ENCODE results near the gene IL11. TPM values are rescaled to one million over a fixed set of nuclear protein-coding genes. Genes with fewer than 3 reads are reported as not detected.
A peak's percentile ranks its signal among the peaks of the same experiment; 100 is the strongest.

The IL11 gene
- total RNA-seq, 4 donors from 2014 or later = 0.66 TPM; not detected in 3

DNA sequence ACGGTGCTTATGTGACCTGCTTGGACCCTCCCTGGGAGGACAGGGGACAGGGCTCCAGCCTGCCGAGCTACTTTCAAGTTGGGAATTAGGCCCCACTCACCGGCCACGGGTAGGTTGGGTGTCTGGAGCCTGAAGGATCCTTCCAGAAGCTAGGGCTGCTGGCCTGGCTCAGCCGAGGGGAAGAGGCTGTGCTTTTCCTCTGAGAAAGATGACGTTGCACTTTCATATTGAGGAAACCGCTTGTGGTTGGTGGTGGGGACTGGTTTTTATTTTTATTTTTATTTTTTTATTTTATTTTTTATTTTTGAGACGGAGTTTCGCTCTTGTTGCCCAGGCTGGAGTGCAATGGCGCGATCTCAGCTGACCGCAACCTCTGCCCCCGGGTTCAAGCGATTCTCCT is 45.1 kb downstream of the IL11 start, which contains the start of gene TMEM150B:
TSS of gene TMEM150B (minus strand) at position 170 of the 400 bp plus-strand sequence. CDS start 4,305 bp downstream, outside the sequence.
- intact Hi-C loops (cut with DNase I; ENCODE audit: low total_unique reads) (no loop called here), in situ Hi-C loops (cut with MboI; ENCODE audit: low sequenced_read_pairs in 4 of 4) (no loop called here)
- no peak for TF ChIP-seq POLR2A (IDR thresholded peaks at IDR 0.05)
- TF ChIP-seq, protein P1, sequence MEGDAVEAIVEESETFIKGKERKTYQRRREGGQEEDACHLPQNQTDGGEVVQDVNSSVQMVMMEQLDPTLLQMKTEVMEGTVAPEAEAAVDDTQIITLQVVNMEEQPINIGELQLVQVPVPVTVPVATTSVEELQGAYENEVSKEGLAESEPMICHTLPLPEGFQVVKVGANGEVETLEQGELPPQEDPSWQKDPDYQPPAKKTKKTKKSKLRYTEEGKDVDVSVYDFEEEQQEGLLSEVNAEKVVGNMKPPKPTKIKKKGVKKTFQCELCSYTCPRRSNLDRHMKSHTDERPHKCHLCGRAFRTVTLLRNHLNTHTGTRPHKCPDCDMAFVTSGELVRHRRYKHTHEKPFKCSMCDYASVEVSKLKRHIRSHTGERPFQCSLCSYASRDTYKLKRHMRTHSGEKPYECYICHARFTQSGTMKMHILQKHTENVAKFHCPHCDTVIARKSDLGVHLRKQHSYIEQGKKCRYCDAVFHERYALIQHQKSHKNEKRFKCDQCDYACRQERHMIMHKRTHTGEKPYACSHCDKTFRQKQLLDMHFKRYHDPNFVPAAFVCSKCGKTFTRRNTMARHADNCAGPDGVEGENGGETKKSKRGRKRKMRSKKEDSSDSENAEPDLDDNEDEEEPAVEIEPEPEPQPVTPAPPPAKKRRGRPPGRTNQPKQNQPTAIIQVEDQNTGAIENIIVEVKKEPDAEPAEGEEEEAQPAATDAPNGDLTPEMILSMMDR (IDR thresholded peaks at IDR 0.05 in 4 of 5, conservative IDR thresholded peaks at IDR 0.05 in 1 of 5) = no peak
- Histone ChIP-seq H3K4me3 (no peak within 1 kb of the TSS), H3K27me3 (no peaks in the 10 kb centered on the region), H3K9me3 (no peaks in the 10 kb centered on the region), H3K27ac (peak within 1 kb of the TSS in 3 of 4 donors; percentile 21 to 62 (median 45)), H3K4me1 (no peaks in the 10 kb centered on the region), H3K36me3 (no peaks in the 10 kb centered on the region)
- ATAC-seq (no peak), DNase-seq (no peak)

DNA sequence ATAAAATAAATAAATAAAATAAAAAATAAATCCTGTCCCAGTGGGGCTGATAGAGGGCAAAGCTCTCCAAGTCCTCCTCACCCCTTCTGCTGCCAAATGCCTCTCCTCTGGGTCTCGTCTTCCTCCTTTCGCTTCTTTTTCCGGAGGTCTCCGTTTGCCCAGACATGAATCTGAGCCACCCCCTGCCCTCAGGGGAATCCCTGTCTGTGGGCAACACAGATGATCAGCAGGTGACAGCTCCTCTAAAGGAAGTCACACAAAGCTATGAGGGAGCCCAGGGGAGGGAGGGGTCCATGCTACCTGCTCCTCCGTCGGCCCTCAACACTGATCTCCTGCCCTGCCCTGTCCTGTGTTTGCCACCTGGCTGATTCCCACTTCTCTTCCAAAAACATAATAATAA is 45.6 kb downstream of the IL11 start:
- in situ Hi-C loops (cut with MboI; ENCODE audit: low sequenced_read_pairs in 4 of 4) (no loop called here), intact Hi-C loops (cut with DNase I; ENCODE audit: low total_unique reads) (no loop called here)
- no peak for TF ChIP-seq POLR2A (IDR thresholded peaks at IDR 0.05)
- TF ChIP-seq, protein P1 (IDR thresholded peaks at IDR 0.05 in 4 of 5, conservative IDR thresholded peaks at IDR 0.05 in 1 of 5) = no peak
- DNase-seq = no peak
- H3K27ac ChIP-seq = peak overlapping the region in 3 of 4 donors; percentile 21 to 49 (median 45)
- no peak for ATAC-seq
- no peaks in the 10 kb centered on the region for H3K36me3 ChIP-seq
- H3K9me3 ChIP-seq = no peaks in the 10 kb centered on the region
- H3K27me3 ChIP-seq = no peaks in the 10 kb centered on the region
- no peak overlapping the region for H3K4me3 ChIP-seq
- no peaks in the 10 kb centered on the region for H3K4me1 ChIP-seq

DNA sequence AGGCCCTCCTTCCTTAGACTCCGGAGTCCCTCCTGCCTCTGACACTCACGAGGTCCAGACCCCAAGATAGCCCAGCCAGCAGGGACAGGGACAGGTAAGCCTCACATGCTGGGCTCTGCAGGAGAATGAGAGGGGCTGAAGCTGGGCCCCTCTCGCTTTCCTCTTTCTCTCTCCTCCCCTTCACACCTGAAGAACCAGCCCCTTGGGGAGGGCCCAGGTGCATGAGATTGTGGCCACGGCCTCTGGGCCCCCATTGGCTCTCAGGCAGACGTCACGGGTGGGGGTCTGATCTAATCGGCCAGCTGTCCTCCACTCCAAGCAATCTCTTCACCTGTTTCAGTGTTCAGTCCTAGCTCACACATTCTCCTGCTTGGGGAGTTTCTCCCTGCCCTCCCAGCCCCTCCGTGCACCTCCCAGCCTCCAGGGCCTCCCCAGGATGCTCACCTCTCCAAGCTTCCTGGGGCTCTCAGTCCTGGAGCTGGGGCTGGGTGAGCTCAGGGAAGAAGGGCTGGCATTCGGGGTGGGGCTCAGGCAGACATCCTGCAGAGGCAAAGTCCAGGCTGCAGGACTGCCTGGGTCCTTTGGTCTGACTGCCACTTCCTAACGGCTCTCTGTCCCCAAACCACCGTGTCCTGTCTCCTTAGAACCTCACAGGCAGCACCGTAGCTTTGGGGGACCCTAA is 47.9 kb downstream of the IL11 start:
- intact Hi-C loops (cut with DNase I; ENCODE audit: low total_unique reads) = no loop called here
- TF ChIP-seq, protein P1 (IDR thresholded peaks at IDR 0.05 in 4 of 5, conservative IDR thresholded peaks at IDR 0.05 in 1 of 5) = no peak
- TF ChIP-seq POLR2A (IDR thresholded peaks at IDR 0.05) = no peak
- Histone ChIP-seq H3K36me3 (no peaks in the 10 kb centered on the region), H3K4me3 (no peak overlapping the region), H3K4me1 (no peaks in the 10 kb centered on the region), H3K27me3 (no peaks in the 10 kb centered on the region), H3K9me3 (no peaks in the 10 kb centered on the region), H3K27ac (no peak overlapping the region)
- no peak for DNase-seq
- ATAC-seq = no peak
- in situ Hi-C loops (cut with MboI; ENCODE audit: low sequenced_read_pairs in 4 of 4) = no loop called here

DNA sequence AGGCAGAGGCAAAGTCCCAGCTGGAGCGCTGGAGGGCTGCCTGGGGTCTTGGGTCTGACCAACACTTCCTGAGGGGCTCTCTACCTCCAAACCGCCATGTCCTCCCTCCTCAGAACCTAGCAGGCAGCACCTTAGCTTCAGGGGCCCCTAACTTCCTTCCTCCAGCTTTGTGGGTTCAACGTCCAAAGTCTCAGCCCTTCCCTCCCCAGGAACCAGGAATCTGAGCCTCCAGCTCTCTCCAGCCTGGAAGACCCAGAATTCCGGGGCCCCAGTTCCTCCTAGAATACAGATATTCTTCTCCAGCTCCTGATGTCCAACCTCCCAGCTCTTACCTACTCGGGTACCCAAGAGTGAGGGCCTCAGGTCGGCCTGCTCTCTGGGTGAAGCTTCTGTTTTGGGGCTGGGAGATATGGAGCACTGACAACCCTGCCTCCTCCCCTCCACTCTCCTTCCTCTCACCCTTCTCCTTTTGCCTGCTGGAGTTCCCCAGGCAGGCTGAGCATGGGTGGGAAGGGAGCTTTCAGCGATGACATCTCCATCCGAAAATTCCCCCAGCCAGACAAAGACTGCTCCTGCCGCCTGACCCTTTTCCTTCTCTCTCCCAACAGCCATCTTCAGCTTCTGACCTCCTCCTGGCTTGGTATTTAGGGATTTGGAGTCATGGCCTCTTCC is 48.7 kb downstream of the IL11 start:
- Histone ChIP-seq H3K4me1 (no peaks in the 10 kb centered on the region), H3K27ac (no peak overlapping the region), H3K9me3 (no peaks in the 10 kb centered on the region), H3K4me3 (no peak overlapping the region), H3K27me3 (no peaks in the 10 kb centered on the region), H3K36me3 (no peaks in the 10 kb centered on the region)
- intact Hi-C loops (cut with DNase I; ENCODE audit: low total_unique reads) = no loop called here
- ATAC-seq (no peak), DNase-seq (no peak)
- in situ Hi-C loops (cut with MboI; ENCODE audit: low sequenced_read_pairs in 4 of 4) = no loop called here
- TF ChIP-seq, protein P1 (IDR thresholded peaks at IDR 0.05 in 4 of 5, conservative IDR thresholded peaks at IDR 0.05 in 1 of 5) = no peak
- no peak for TF ChIP-seq POLR2A (IDR thresholded peaks at IDR 0.05)
